ENCODE results near the gene ZDHHC8. TPM values are rescaled to one million over a fixed set of nuclear protein-coding genes. Genes with fewer than 3 reads are reported as not detected.

ZDHHC8 gene
- polyA plus RNA-seq, 10 donors: 33.2 to 47.4 (median 39.2) TPM

GRCh38 chr22:20094197-20094807 lies 37.3 kb upstream of the ZDHHC8 start:
- no peak for DNase-seq

GRCh38 chr22:20095521-20095920 lies 36.1 kb upstream of the ZDHHC8 start:
- no peak for DNase-seq

- no peak for DNase-seq
These were observed 34.8 kb upstream of the ZDHHC8 start for GRCh38 chr22:20096574-20097420.

- no peak for DNase-seq
These were observed 32.4 kb upstream of the ZDHHC8 start for GRCh38 chr22:20099099-20099711.

- DNase-seq: no peak
These were observed 30.0 kb upstream of the ZDHHC8 start for GRCh38 chr22:20101638-20102037.

- DNase-seq: no peak
These were observed 29.3 kb upstream of the ZDHHC8 start for GRCh38 chr22:20102203-20102780.

- no peak for DNase-seq
These were observed 26.0 kb upstream of the ZDHHC8 start for GRCh38 chr22:20105456-20106204.

- no peak for DNase-seq
These were observed 25.3 kb upstream of the ZDHHC8 start for GRCh38 chr22:20106205-20106848.

GRCh38 chr22:20106849-20107237 lies 24.8 kb upstream of the ZDHHC8 start:
- no peak for DNase-seq

GRCh38 chr22:20107471-20107901 lies 24.1 kb upstream of the ZDHHC8 start:
- no peak for DNase-seq

GRCh38 chr22:20107951-20108756 lies 23.4 kb upstream of the ZDHHC8 start:
- DNase-seq: no peak

GRCh38 chr22:20108757-20109230 lies 22.8 kb upstream of the ZDHHC8 start:
- no peak for DNase-seq

GRCh38 chr22:20109411-20110358 lies 21.9 kb upstream of the ZDHHC8 start:
- no peak for DNase-seq

- no peak for DNase-seq
These were observed 21.1 kb upstream of the ZDHHC8 start for GRCh38 chr22:20110359-20110985.

GRCh38 chr22:20111045-20111688 lies 20.4 kb upstream of the ZDHHC8 start:
- no peak for DNase-seq

GRCh38 chr22:20111689-20112622 lies 19.6 kb upstream of the ZDHHC8 start:
- DNase-seq: no peak
